ENCODE results near the gene TRHDE. TPM values are rescaled to one million over a fixed set of nuclear protein-coding genes. Genes with fewer than 3 reads are reported as not detected.

TRHDE gene
- total RNA-seq (2014; rRNA removed; shearing (Covaris generic)): not detected in 2 replicates
- polyA plus RNA-seq (2015; cell fraction: cytosol; rRNA removed): not detected in 2 replicates
- not detected in 2 replicates for polyA plus RNA-seq (2015; cell fraction: nucleus; rRNA removed)

DNA sequence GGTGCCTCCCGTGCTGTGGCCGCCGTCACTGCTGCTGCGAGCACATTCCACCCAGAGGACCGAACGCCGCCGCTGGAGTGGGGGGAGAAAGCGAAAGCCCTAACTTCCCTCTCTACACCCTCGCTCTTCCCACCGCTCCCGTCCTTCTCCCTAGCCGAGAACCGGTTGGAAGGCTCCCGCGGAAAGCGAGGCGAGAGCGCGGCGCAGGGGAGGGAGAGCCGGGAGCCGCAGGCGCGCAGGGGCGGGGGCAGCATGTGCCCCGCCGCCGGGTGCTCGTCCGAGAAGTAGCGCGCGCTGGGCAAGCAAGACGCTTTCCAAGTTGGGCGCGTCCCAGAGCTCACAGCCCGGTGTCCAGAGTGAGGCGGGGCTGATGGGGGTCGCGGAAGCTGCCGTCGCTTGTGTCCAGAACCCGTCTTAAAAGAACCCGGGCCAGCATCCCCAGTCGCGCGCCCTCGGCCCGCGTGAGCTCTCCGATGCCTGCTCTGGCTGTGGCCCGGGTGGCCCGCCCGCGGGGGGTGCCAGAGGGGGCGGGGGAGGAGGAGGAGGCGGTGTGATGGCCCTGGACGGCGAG is at the start of gene TRHDE:
TSS of gene TRHDE (plus strand) at position 280 of the 571 bp plus-strand sequence. CDS start at position 554, 274 bp downstream.
- DNase-seq (ENCODE audit: low read depth, low spot score): no peak

GRCh38 chr12:72226510-72226909 is 45.7 kb upstream of the TRHDE start:
- in situ Hi-C loops (cut with HindIII; ENCODE audit: low pct_unique_long_range_greater_than_20kb, low sequenced_read_pairs): no loop called here
- no peak for DNase-seq (ENCODE audit: low read depth, low spot score)

More for the DNA sequence above, at the start of gene TRHDE:
- in situ Hi-C loops (cut with HindIII; ENCODE audit: low pct_unique_long_range_greater_than_20kb, low sequenced_read_pairs): no loop called here

DNA sequence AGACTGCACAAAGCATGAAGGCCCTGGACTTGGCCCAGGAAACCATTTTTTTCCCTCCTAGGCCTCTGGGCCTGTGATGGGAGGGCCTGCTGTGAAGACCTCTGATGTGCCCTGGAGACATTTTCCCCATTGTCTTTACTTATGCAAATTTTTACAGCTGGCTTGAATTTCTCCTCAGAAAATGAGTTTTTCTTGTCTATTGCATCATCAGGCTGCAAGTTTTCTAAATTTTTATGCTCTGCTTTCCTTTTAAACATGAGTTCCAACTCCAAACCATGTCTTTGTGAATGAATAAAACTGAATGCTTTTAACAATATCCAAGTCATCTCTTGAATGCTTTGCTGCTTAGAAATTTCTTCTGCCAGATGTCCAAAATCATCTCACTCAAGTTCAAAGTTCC is 43.7 kb upstream of the TRHDE start:
- no peak for DNase-seq (ENCODE audit: low read depth, low spot score)
- in situ Hi-C loops (cut with HindIII; ENCODE audit: low pct_unique_long_range_greater_than_20kb, low sequenced_read_pairs): no loop called here

DNA sequence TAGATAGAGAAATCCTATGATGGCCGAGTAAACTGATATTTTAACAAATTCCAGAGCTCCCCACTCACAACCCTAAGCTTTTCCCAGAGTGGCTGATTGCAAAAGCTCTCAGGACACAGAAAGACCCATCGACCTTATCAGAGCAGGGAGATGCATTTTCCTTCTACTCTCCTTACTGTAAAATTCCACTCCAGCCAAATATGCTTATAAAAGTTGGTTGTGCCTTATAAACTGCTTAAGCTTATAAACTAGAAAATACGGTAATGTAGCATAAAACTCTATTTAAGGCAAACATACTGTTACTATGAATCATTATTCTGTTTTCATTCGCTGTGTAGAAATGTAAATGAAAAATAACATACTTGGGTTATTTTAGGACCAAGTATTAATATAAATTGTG is 41.6 kb upstream of the TRHDE start:
- DNase-seq (ENCODE audit: low read depth, low spot score): no peak
- in situ Hi-C loops (cut with HindIII; ENCODE audit: low pct_unique_long_range_greater_than_20kb, low sequenced_read_pairs): no loop called here

- DNase-seq (ENCODE audit: low read depth, low spot score): no peak
- in situ Hi-C loops (cut with HindIII; ENCODE audit: low pct_unique_long_range_greater_than_20kb, low sequenced_read_pairs): no loop called here
Measured at GRCh38 chr12:72234886-72235285, 37.3 kb upstream of the TRHDE start.

DNA sequence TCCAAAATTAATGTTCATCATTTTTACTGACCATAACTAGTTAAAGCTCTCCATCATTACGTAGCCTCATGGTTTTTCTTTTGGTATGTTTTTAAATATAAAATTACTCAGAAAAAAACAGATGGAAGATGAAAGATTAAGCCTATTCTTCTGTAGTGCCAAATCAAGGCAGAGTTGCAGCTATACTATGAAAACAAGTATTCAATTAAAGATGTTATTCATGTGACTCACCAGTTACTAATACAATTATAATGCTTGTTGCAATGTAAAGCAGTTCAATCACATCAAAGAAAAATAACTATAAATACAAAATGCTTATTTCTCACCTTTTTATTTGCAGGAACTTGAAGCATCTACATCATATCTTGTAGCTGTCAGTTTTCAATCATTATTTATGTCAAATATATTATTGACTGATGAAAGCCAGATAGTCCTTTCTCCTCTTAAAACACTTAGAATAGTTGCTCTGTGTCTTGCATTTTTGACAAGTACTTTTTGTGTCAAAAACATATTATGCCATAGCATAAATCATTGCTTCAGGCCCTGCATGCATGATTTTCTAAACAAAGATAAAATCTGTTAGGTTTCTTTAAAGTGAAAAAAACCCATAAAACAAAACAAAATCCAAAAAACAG is 36.0 kb upstream of the TRHDE start:
- DNase-seq (ENCODE audit: low read depth, low spot score): no peak
- in situ Hi-C loops (cut with HindIII; ENCODE audit: low pct_unique_long_range_greater_than_20kb, low sequenced_read_pairs): no loop called here

GRCh38 chr12:72241552-72241951 is 30.6 kb upstream of the TRHDE start:
- DNase-seq (ENCODE audit: low read depth, low spot score): no peak
- in situ Hi-C loops (cut with HindIII; ENCODE audit: low pct_unique_long_range_greater_than_20kb, low sequenced_read_pairs): no loop called here

- in situ Hi-C loops (cut with HindIII; ENCODE audit: low pct_unique_long_range_greater_than_20kb, low sequenced_read_pairs): no loop called here
- no peak for DNase-seq (ENCODE audit: low read depth, low spot score)
Measured at GRCh38 chr12:72242946-72243345, 29.2 kb upstream of the TRHDE start.

DNA sequence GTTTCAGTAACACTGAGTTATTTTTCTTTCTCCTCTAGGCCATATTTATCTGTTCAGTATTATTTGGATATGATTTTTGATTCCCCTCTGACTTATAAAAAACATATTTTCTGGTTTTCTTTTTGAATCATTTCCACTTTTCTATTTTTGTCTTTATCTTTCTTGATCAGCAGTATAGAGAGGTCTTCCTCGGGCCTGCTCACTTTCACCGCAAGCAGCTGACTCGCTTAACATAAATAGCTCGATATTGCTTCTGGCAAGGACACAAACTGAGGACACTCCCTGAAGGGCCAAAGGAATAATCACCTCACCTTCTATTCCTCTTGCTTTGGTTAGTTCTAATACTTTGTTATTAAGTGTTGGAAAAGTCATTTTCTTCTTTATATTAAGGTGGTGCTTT is 25.8 kb upstream of the TRHDE start:
- in situ Hi-C loops (cut with HindIII; ENCODE audit: low pct_unique_long_range_greater_than_20kb, low sequenced_read_pairs): no loop called here

GRCh38 chr12:72250346-72250745 is 21.8 kb upstream of the TRHDE start:
- in situ Hi-C loops (cut with HindIII; ENCODE audit: low pct_unique_long_range_greater_than_20kb, low sequenced_read_pairs): no loop called here
- no peak for DNase-seq (ENCODE audit: low read depth, low spot score)

More for the DNA sequence above, 25.8 kb upstream of the TRHDE start:
- no peak for DNase-seq (ENCODE audit: low read depth, low spot score)

DNA sequence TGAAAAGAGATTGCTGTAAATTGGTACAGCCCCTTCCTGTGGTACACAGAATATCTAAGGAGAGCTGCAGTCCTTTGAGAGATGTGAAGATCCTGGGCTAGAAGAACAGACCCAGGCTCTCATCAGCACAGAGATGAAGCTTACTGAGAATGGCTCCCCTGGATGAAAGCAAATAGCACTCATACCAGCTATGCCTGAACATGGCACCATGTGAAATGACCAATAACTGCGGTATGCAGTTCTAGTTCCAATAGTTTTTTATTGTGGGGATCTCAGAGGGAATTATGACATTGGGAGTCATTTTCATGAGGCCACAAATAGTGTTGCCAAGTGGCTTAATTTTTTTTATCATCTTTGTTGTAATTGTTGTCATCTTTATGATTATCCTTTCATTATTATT is 15.4 kb upstream of the TRHDE start:
- no peak for DNase-seq (ENCODE audit: low read depth, low spot score)
- in situ Hi-C loops (cut with HindIII; ENCODE audit: low pct_unique_long_range_greater_than_20kb, low sequenced_read_pairs): no loop called here

GRCh38 chr12:72261885-72262284 is 10.3 kb upstream of the TRHDE start:
- no peak for DNase-seq (ENCODE audit: low read depth, low spot score)
- in situ Hi-C loops (cut with HindIII; ENCODE audit: low pct_unique_long_range_greater_than_20kb, low sequenced_read_pairs): no loop called here

DNA sequence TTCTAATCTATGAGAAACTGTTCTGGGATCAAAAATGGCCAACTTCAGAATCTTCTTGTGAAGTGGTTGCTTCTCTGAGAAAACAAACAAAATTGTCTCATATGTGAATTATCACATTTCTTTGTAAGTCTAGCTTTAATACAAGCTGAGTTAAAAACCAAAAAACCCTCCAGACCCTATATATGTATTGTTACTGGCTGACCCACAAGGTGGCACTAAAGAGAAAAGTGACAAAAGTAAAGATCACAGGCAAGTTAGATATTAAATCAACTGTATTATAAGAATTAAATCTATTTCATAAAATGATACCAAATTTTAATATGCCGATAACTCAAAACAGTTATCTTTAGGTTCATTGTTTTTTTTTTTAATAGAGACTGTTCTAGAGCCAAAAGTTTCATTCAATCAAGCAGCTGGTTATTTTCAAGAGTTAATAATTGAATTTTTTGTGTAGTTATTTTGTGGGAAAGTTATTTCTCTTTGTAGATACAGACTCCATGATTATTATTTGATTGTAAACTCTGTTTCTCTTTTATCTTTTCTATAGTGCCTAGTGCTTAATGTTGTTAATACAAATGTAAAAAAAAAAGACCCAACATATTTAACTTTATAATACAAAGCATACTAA is 7.5 kb upstream of the TRHDE start:
- peak; percentile 45 for DNase-seq (ENCODE audit: low read depth, low spot score)
- in situ Hi-C loops (cut with HindIII; ENCODE audit: low pct_unique_long_range_greater_than_20kb, low sequenced_read_pairs): no loop called here

- in situ Hi-C loops (cut with HindIII; ENCODE audit: low pct_unique_long_range_greater_than_20kb, low sequenced_read_pairs): no loop called here
- DNase-seq (ENCODE audit: low read depth, low spot score): peak; percentile 29
Measured at GRCh38 chr12:72267974-72268373, 4.2 kb upstream of the TRHDE start.

DNA sequence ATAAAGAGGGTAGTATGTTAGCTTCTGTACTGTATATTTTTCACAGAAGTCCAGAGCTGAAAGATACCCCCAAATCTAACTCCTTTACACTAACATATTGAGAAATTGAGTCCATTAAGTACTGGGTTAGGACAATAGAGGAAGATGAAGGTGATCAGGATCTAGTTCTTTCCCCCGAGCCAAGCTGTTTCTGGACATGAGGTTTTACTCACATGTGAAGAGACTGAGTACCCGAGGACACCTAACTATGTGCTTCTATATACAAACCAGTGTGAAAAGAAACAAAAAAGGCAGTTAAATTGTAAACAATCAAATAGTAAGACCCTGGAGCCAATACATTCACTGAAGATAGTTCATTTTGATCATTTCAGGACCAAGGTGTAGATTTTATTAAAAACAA is 3.8 kb upstream of the TRHDE start:
- in situ Hi-C loops (cut with HindIII; ENCODE audit: low pct_unique_long_range_greater_than_20kb, low sequenced_read_pairs): no loop called here
- DNase-seq (ENCODE audit: low read depth, low spot score): no peak

DNA sequence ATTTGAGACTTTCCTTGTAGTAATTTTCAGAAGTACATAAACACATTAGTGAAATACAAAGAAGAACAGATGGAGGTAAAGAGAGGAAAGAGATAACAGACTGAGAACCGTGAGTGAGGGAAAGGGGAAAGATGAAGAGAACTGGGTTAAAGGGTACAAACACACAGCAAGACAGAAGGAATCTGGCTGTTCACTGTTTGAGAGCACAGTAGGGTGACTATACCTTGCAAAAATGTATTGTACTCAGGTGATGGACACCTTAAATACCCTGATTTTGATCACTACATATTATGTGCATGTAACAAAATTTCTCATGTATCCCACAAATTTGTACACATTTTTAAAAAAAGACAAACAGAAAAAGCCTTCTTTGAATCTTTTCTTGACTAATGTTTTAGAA is 2.7 kb upstream of the TRHDE start:
- no peak for DNase-seq (ENCODE audit: low read depth, low spot score)
- in situ Hi-C loops (cut with HindIII; ENCODE audit: low pct_unique_long_range_greater_than_20kb, low sequenced_read_pairs): no loop called here

GRCh38 chr12:72270246-72270645 is 1.9 kb upstream of the TRHDE start:
- in situ Hi-C loops (cut with HindIII; ENCODE audit: low pct_unique_long_range_greater_than_20kb, low sequenced_read_pairs): no loop called here
- DNase-seq (ENCODE audit: low read depth, low spot score): no peak

DNA sequence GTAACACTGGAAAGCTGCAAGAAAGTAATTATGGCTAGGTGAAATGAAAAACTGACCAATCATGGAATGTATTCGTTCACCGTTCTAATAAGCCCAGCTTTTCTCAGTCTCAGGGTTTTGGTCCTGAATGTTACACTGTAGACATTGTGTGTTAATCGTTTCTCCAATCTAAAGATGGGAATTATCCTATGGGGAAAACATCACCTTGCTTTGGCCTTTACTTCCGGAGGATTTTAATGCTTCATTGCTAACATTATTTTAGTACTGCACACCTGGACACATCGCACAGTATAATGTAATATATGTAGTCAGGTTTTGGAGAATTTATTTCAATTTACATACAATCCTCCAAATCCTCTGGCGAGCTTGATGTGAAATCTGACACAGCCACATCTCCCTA is 1.2 kb upstream of the TRHDE start:
- no peak for DNase-seq (ENCODE audit: low read depth, low spot score)
- in situ Hi-C loops (cut with HindIII; ENCODE audit: low pct_unique_long_range_greater_than_20kb, low sequenced_read_pairs): no loop called here
